GM12892 (cell line): ENCODE measurements around the gene WWOX.

ENCODE experiments used
- POLR2A ChIP-seq: IDR thresholded peaks from 2 replicates; pipeline ENCODE4 v1.6.1; 2011; ENCODE audit warnings: low read depth, low read length, control low read depth
- POLR2AphosphoS5 ChIP-seq: IDR thresholded peaks from 2 replicates; pipeline ENCODE4 v1.6.1; 2011; ENCODE audit warnings: low read depth, low read length, control low read depth

GRCh38 chr16:78788276-78788675, 688.8 kb downstream of the WWOX start:
- TF ChIP-seq POLR2A: no peak
- TF ChIP-seq POLR2AphosphoS5: no peak
